Astrocyte (in vitro differentiated cells and primary cell): Measurements from ENCODE around the gene CCND1. TPM values are rescaled to one million over a fixed set of nuclear protein-coding genes. Genes with fewer than 3 reads are reported as not detected.

Experiments used
- DNase-seq: peaks from one replicate; pipeline ENCODE4 v3.0.0-alpha.2; 2010; ENCODE audit warnings: low read depth
- FAIRE-seq: peaks from 2 replicates; lab custom pipeline; 2011; peaks lifted over from hg19 to GRCh38; lab: Jason Lieb, UNC
- H2AFZ ChIP-seq: 2 replicates; pipeline ENCODE4 v1.6.0; 2012; ENCODE audit warnings: low read depth, low read length, inconsistent platforms
- H3K27ac ChIP-seq: 2 replicates; pipeline ENCODE4 v1.5.1; 2011; ENCODE audit warnings: low read depth, low read length, inconsistent platforms
- H3K27me3 ChIP-seq: 2 replicates; pipeline ENCODE4 v1.6.0; 2011; ENCODE audit warnings: low read length, inconsistent platforms; ENCODE audit not compliant: insufficient read depth
- H3K36me3 ChIP-seq: 2 replicates; pipeline ENCODE4 v1.5.1; 2011; ENCODE audit warnings: low read length, inconsistent platforms; ENCODE audit not compliant: insufficient read depth
- H3K4me1 ChIP-seq: 2 replicates; pipeline ENCODE4 v1.5.1; 2011; ENCODE audit warnings: low read length, inconsistent platforms; ENCODE audit not compliant: insufficient read depth
- H3K4me2 ChIP-seq: 2 replicates; pipeline ENCODE4 v1.6.0; 2012; ENCODE audit warnings: low read length, inconsistent platforms
- H3K4me3 ChIP-seq: 2 replicates; pipeline ENCODE4 v1.5.1; 2011; ENCODE audit warnings: low read depth, mild to moderate bottlenecking, low read length, inconsistent platforms; ENCODE audit not compliant: insufficient read depth
- H3K79me2 ChIP-seq: 2 replicates; pipeline ENCODE4 v1.6.0; 2012; ENCODE audit warnings: mild to moderate bottlenecking, low read length, inconsistent platforms; ENCODE audit not compliant: insufficient read depth
- H3K9ac ChIP-seq: 2 replicates; pipeline ENCODE4 v1.6.0; 2012; ENCODE audit warnings: mild to moderate bottlenecking, low read length, inconsistent platforms
- H3K9me3 ChIP-seq: 2 replicates; pipeline ENCODE4 v1.5.1; 2012; ENCODE audit warnings: low read depth, mild to moderate bottlenecking, low read length, inconsistent platforms; ENCODE audit not compliant: insufficient read depth
- H4K20me1 ChIP-seq: 2 replicates; pipeline ENCODE4 v1.6.0; 2012; ENCODE audit warnings: low read length, inconsistent platforms; ENCODE audit not compliant: insufficient read depth
- H3K27ac Mint-ChIP-seq: one replicate; pipeline ENCODE4 v1.8.0; 2021; ENCODE audit warnings: mild to moderate bottlenecking, mixed read lengths; ENCODE audit not compliant: unreplicated experiment
- H3K27me3 Mint-ChIP-seq: one replicate; pipeline ENCODE4 v1.8.0; 2021; ENCODE audit warnings: low read depth, mixed read lengths; ENCODE audit not compliant: unreplicated experiment
- H3K36me3 Mint-ChIP-seq: one replicate; pipeline ENCODE4 v1.8.0; 2021; ENCODE audit warnings: low read depth, mixed read lengths; ENCODE audit not compliant: unreplicated experiment
- H3K4me1 Mint-ChIP-seq: one replicate; pipeline ENCODE4 v1.8.0; 2021; ENCODE audit warnings: low read depth, mixed read lengths; ENCODE audit not compliant: unreplicated experiment
- H3K4me3 Mint-ChIP-seq: one replicate; pipeline ENCODE4 v1.8.0; 2021; ENCODE audit warnings: mild to moderate bottlenecking, moderate library complexity, mixed read lengths; ENCODE audit not compliant: unreplicated experiment
- H3K9me3 Mint-ChIP-seq: one replicate; pipeline ENCODE4 v1.8.0; 2021; ENCODE audit warnings: mild to moderate bottlenecking, mixed read lengths; ENCODE audit not compliant: unreplicated experiment
- EZH2 ChIP-seq: IDR thresholded peaks from 2 replicates; pipeline ENCODE4 v1.6.1; 2012; ENCODE audit warnings: mild to moderate bottlenecking, low read length, inconsistent platforms; ENCODE audit not compliant: insufficient read depth
- total RNA-seq: library from RNA; stranded (reverse); gene quantifications from 2 replicates; pipeline ENCODE4 v1.2.1, GENCODE V29; 2021
- TF ChIP-seq, protein P1 (sequence below): IDR thresholded peaks from 2 replicates; pipeline ENCODE4 v1.5.1; 2011; ENCODE audit warnings: low read depth, mild to moderate bottlenecking, inconsistent platforms, low read length, moderate library complexity; ENCODE audit not compliant: insufficient read depth

CCND1 gene
- total RNA-seq, 1 donor from 2014 or later, result 482 TPM

GRCh38 chr11:69615545-69616278 lies 25.2 kb upstream of the CCND1 start:
- Mint-ChIP-seq H3K36me3 (no peaks in the 10 kb centered on the region), H3K4me1 (no peaks in the 10 kb centered on the region), H3K9me3 (peaks cover 9% of the 10 kb centered on the region), H3K27ac (no peak overlapping the region), H3K27me3 (peaks cover 37% of the 10 kb centered on the region), H3K4me3 (no peak overlapping the region)
- Histone ChIP-seq H3K27ac (no peak overlapping the region), H3K9me3 (no peaks in the 10 kb centered on the region), H3K79me2 (no peaks in the 10 kb centered on the region), H3K36me3 (no peaks in the 10 kb centered on the region), H2AFZ (no peak overlapping the region), H3K4me2 (no peak overlapping the region), H3K9ac (no peak overlapping the region), H3K4me3 (no peak overlapping the region), H3K4me1 (no peaks in the 10 kb centered on the region), H4K20me1 (no peaks in the 10 kb centered on the region), H3K27me3 (no peaks in the 10 kb centered on the region)
- TF ChIP-seq, protein P1, sequence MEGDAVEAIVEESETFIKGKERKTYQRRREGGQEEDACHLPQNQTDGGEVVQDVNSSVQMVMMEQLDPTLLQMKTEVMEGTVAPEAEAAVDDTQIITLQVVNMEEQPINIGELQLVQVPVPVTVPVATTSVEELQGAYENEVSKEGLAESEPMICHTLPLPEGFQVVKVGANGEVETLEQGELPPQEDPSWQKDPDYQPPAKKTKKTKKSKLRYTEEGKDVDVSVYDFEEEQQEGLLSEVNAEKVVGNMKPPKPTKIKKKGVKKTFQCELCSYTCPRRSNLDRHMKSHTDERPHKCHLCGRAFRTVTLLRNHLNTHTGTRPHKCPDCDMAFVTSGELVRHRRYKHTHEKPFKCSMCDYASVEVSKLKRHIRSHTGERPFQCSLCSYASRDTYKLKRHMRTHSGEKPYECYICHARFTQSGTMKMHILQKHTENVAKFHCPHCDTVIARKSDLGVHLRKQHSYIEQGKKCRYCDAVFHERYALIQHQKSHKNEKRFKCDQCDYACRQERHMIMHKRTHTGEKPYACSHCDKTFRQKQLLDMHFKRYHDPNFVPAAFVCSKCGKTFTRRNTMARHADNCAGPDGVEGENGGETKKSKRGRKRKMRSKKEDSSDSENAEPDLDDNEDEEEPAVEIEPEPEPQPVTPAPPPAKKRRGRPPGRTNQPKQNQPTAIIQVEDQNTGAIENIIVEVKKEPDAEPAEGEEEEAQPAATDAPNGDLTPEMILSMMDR, result no peak
- TF ChIP-seq EZH2, result no peak
- no peak for DNase-seq
- no peak for FAIRE-seq

DNA sequence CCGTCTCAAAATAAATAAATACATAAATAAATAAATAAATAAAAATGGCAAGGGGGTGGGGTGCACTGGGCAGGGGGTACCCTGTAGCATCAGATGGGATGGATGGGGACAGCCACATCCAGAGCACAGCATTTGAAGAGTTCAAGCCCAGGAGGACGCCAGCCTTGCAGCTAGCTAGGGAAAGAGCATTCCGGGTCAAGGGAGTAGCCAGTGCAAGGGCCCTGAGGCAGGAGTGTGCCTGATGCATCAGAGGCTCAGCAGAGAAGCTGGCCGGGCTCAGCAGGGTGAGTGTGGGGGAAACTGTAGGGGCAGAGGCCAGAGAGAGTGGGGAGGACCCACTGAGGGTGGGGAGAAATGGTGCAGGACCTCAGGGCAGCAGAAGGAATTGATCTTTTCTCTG lies 23.7 kb upstream of the CCND1 start:
- peaks cover 34% of the 10 kb centered on the region for H3K27me3 Mint-ChIP-seq
- H3K4me1 Mint-ChIP-seq, result no peaks in the 10 kb centered on the region
- H4K20me1 ChIP-seq, result no peaks in the 10 kb centered on the region
- no peak overlapping the region for H3K4me3 Mint-ChIP-seq
- no peak overlapping the region for H3K4me3 ChIP-seq
- DNase-seq (no peak), FAIRE-seq (no peak)
- H3K4me2 ChIP-seq, result no peak overlapping the region
- no peaks in the 10 kb centered on the region for H3K36me3 ChIP-seq
- H3K27ac Mint-ChIP-seq, result no peak overlapping the region
- no peaks in the 10 kb centered on the region for H3K79me2 ChIP-seq
- H3K27ac ChIP-seq, result no peak overlapping the region
- H3K4me1 ChIP-seq, result no peaks in the 10 kb centered on the region
- H3K9me3 Mint-ChIP-seq, result peaks cover 5% of the 10 kb centered on the region
- H3K27me3 ChIP-seq, result no peaks in the 10 kb centered on the region
- H2AFZ ChIP-seq, result no peak overlapping the region
- no peak for TF ChIP-seq EZH2
- TF ChIP-seq, protein P1, result no peak
- no peak overlapping the region for H3K9ac ChIP-seq
- H3K9me3 ChIP-seq, result no peaks in the 10 kb centered on the region
- no peaks in the 10 kb centered on the region for H3K36me3 Mint-ChIP-seq

DNA sequence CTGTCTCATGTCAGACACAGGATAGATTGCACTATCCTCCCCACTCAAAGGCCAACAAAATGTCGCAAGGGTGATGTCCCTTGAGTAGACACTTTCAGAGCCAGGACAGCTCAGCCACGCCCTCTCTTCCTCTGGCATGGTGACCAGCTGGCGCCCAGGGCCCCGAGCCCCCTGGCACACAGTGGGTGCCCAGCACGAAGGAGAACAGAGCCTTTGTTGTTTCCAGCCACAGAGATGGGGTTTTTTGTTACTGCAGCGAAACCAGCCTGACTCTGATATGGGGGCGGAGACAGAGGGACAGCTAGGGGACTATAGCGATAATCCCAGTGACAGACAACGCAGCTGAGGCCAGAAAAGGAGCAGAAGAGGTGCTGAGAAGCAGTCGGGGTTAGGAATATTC lies 23.3 kb upstream of the CCND1 start:
- no peaks in the 10 kb centered on the region for H3K4me1 Mint-ChIP-seq
- H3K27ac Mint-ChIP-seq, result no peak overlapping the region
- H2AFZ ChIP-seq, result no peak overlapping the region
- no peaks in the 10 kb centered on the region for H3K79me2 ChIP-seq
- H3K27ac ChIP-seq, result no peak overlapping the region
- H3K4me3 ChIP-seq, result no peak overlapping the region
- H3K4me2 ChIP-seq, result no peak overlapping the region
- peaks cover 34% of the 10 kb centered on the region for H3K27me3 Mint-ChIP-seq
- H3K4me1 ChIP-seq, result no peaks in the 10 kb centered on the region
- no peaks in the 10 kb centered on the region for H4K20me1 ChIP-seq
- FAIRE-seq (no peak), DNase-seq (no peak)
- no peak for TF ChIP-seq EZH2
- TF ChIP-seq, protein P1, result no peak
- H3K9me3 Mint-ChIP-seq, result peaks cover 5% of the 10 kb centered on the region
- no peaks in the 10 kb centered on the region for H3K36me3 Mint-ChIP-seq
- H3K4me3 Mint-ChIP-seq, result no peak overlapping the region
- no peaks in the 10 kb centered on the region for H3K9me3 ChIP-seq
- no peaks in the 10 kb centered on the region for H3K36me3 ChIP-seq
- H3K9ac ChIP-seq, result no peak overlapping the region
- H3K27me3 ChIP-seq, result no peaks in the 10 kb centered on the region
